AG04450 (cell line): ENCODE data around the gene PARP16. TPM values are rescaled to one million over a fixed set of nuclear protein-coding genes. Genes with fewer than 3 reads are reported as not detected.

Source experiments
- CTCF ChIA-PET: fragments of 300-600, 350-600 bp; formaldehyde crosslinking; extraction: SDS; loops from one replicate; lab custom pipeline; 2022; ENCODE audit warnings: antibody characterized with exemption, inconsistent platforms; lab: Charles Lee
- POLR2A ChIA-PET: fragments of 350-600 bp; formaldehyde crosslinking; extraction: SDS; loops from one replicate; lab custom pipeline; 2021; ENCODE audit warnings: antibody characterized with exemption, inconsistent platforms; lab: Yijun Ruan, JAX
- DNase-seq: peaks from one replicate; pipeline ENCODE4 v3.0.0-alpha.2; 2011; ENCODE audit warnings: low read depth, low spot score
- H3K27ac ChIP-seq: one replicate; pipeline ENCODE4 v1.5.1; 2012; ENCODE audit warnings: low read depth, low read length, control low read depth
- H3K27me3 ChIP-seq: one replicate; pipeline ENCODE4 v1.6.0; 2012; ENCODE audit warnings: low read length; ENCODE audit not compliant: control insufficient read depth, insufficient read depth
- H3K4me3 ChIP-seq: 2 replicates; pipeline ENCODE4 v1.5.1; 2011; ENCODE audit warnings: mild to moderate bottlenecking, low read depth, low read length, control low read depth
- H3K9me3 ChIP-seq: 2 replicates; pipeline ENCODE4 v1.5.1; 2012; ENCODE audit warnings: low read length; ENCODE audit not compliant: control insufficient read depth, insufficient read depth
- polyA minus RNA-seq: library from RNA; depleted of rRNA, polyadenylated mRNA; stranded (reverse); fragments of >200 nt; gene quantifications from 2 replicates; pipeline ENCODE4 v1.2.3, GENCODE V29; 2011; rRNA and poly(A)+ RNA removed
- polyA plus RNA-seq: library from polyadenylated mRNA; depleted of rRNA; stranded (reverse); fragments of >200 nt; gene quantifications from 2 replicates; pipeline ENCODE4 v1.2.3, GENCODE V29; 2011; rRNA removed
- TF ChIP-seq, protein P1 (sequence below): IDR thresholded peaks from 2 replicates; pipeline ENCODE4 v1.5.1; 2011; ENCODE audit warnings: low read depth, low read length, control low read depth, inconsistent platforms

The PARP16 gene
- polyA plus RNA-seq = 4.5 and 5.3 TPM in 2 replicates
- 4.1 and 4.6 TPM in 2 replicates for polyA minus RNA-seq

GRCh38 chr15:65286704-65287519 is at the start of gene PARP16:
TSS of gene PARP16 (minus strand) at chr15:65286883. CDS start at chr15:65286426, 457 bp downstream.
- peak; percentile 24 for DNase-seq
- Histone ChIP-seq H3K4me3 (peak within 1 kb of the TSS; percentile 67), H3K27ac (peak within 1 kb of the TSS; percentile 21), H3K27me3 (no peaks in the 10 kb centered on the region), H3K9me3 (no peaks in the 10 kb centered on the region)
- TF ChIP-seq, protein P1, sequence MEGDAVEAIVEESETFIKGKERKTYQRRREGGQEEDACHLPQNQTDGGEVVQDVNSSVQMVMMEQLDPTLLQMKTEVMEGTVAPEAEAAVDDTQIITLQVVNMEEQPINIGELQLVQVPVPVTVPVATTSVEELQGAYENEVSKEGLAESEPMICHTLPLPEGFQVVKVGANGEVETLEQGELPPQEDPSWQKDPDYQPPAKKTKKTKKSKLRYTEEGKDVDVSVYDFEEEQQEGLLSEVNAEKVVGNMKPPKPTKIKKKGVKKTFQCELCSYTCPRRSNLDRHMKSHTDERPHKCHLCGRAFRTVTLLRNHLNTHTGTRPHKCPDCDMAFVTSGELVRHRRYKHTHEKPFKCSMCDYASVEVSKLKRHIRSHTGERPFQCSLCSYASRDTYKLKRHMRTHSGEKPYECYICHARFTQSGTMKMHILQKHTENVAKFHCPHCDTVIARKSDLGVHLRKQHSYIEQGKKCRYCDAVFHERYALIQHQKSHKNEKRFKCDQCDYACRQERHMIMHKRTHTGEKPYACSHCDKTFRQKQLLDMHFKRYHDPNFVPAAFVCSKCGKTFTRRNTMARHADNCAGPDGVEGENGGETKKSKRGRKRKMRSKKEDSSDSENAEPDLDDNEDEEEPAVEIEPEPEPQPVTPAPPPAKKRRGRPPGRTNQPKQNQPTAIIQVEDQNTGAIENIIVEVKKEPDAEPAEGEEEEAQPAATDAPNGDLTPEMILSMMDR = peak; percentile 24; the same call in 1 of the 2 replicates
- CTCF ChIA-PET = interaction anchor here (0.6 to 5.1 kb wide), 11 partner anchors 9 to 138 kb away, joined by 3 to 43 read pairs (median 5); partner anchors contain the start of genes CLPX and RNU5B-1
- POLR2A ChIA-PET = interaction anchor here (0.6 to 3.1 kb wide), 5 partner anchors 9 to 102 kb away, joined by 3 to 29 read pairs (median 10); partner anchors contain the start of genes CLPX and RNU5B-1

DNA sequence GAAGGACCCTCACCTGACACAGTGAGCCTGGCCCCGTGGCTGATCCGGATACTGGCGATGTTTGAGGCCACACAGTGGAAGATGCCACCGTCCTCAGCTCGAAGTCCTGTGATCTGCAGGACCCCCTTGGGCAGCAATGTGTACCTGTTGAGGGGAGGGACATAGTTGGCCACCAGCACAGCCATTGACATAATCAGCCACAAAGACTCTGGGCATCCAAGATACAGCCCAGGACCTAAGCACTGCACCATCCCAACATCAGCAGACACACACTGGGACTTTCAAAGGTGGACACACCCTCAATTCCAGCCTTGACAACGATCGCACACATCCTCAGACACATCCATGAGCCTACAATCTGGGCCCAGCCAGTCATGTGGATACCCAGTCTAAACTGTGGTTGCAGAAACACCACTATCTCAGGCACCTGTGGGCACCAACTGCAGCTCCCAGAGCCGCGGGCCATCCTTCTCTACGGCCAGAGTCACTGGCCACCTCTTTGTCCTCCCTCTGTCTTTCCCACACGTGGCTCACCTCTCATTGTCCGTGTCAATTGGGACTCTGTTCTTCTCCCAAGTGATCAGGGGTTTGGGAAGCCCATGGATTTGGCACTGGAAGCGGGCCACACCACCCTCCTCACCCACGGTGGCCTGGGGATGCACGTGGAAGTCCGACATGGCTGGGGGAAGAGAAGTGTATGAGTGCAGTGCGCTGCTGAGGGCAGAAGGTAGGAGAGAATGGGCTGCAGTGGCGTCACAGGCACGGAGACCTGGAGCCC is 48.8 kb upstream of the PARP16 start:
- Histone ChIP-seq H3K9me3 (no peaks in the 10 kb centered on the region; the same call in 1 of the 2 replicates), H3K4me3 (no peak overlapping the region), H3K27me3 (peaks cover 63% of the 10 kb centered on the region), H3K27ac (no peak overlapping the region)
- CTCF ChIA-PET = no interaction called here
- POLR2A ChIA-PET = no interaction called here
- TF ChIP-seq, protein P1 = no peak
- DNase-seq = no peak

- Histone ChIP-seq H3K9me3 (no peaks in the 10 kb centered on the region; the same call in 1 of the 2 replicates), H3K27me3 (peaks cover 57% of the 10 kb centered on the region), H3K27ac (no peak overlapping the region), H3K4me3 (no peak overlapping the region)
- POLR2A ChIA-PET = no interaction called here
- DNase-seq = no peak
- TF ChIP-seq, protein P1 = no peak
- CTCF ChIA-PET = no interaction called here
Observed at GRCh38 chr15:65334586-65335231, 48.0 kb upstream of the PARP16 start.

DNA sequence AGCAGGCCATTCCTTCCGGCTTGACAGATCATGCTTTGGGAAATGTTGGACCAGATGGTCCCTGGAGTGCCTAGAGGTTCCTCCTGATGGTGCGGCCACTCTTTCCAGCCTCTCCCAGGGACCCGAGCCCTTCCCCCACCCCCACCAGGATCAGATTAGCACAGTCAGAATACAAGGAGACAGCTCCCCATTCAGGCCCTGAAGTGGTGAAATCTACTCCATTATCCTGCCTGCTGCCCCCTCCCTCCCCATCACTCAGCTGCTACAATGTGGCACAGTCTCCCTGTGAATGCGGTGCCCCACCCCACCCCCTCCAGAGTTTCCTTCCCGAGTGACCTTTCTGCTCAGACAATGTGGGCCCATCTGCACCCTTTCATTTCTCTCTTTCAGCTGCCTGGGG is 47.2 kb upstream of the PARP16 start:
- Histone ChIP-seq H3K27ac (no peak overlapping the region), H3K4me3 (no peak overlapping the region), H3K27me3 (peaks cover 54% of the 10 kb centered on the region), H3K9me3 (no peaks in the 10 kb centered on the region; the same call in 1 of the 2 replicates)
- ChIA-PET POLR2A (interaction anchor here (0.6 kb wide), 1 partner anchor 41 kb away, joined by 4 read pairs; no protein-coding TSS in a partner anchor), CTCF (no interaction called here)
- TF ChIP-seq, protein P1 = no peak
- DNase-seq = no peak
